NCI-H1694 (cell line): ENCODE data around the gene BAIAP2L2.
A peak's percentile ranks its signal among the peaks of the same experiment; 100 is the strongest.
"Not testable (repeated sequence)": the region's sequence is repeated elsewhere in the genome, so short reads cannot be mapped to it uniquely, and the experiment has no call there.

Source experiments
- DNase-seq: peaks from one replicate; lab custom pipeline; 2025; lab: John Stamatoyannopoulos, UW

The BAIAP2L2 gene

GRCh38 chr22:38126928-38127668, 16.6 kb upstream of the BAIAP2L2 start:
- no peak for DNase-seq

DNA sequence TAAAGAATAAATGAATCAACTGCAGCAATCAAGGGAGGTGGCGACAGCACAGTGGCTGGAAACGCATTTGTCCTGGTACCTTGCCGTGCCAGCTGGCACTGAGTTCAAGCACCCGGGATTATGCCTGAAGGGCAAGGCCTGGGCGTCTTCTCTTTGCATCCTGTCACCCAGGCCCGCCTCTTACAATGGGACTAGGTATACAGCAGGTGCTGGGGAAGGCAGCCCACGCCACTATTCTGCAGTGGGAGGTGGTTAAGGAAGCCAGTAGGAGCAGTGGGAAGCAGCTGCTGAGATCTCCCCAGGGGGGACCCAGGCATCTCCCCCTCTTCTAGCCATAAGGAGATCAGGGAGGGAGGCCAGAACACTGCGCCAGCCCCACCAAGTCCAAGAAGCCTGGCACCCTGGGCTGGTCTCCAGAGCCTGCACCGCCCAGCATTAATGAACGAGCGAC, 15.3 kb upstream of the BAIAP2L2 start:
- no peak for DNase-seq

DNA sequence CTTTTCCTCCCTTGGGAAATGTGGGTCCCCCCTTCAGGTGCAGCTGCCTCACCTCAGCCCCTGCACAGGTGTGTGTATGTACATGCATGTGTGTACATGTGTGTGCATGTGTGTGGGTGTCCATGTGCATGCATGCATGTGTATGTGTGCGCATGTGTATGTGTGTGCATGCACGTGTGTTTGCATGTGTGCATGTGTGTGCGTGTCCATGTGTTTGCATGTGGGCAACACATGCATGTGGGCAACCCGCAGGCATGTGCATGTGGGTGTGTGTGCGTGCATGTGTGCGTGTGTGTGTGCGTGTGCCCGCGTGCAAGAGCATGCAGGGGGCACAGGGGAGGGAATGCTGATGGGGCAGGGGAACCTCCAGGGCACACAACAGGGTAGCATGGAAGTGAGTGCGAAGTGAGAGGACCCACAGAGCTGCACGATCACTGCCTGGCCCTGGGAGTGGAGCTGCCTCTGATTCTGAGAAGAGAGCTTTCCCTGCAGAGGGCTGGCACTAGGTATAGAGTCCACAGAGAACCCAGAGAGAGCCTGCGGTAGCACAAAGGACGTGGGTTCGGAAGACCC, 14.6 kb upstream of the BAIAP2L2 start:
- DNase-seq = no peak

DNA sequence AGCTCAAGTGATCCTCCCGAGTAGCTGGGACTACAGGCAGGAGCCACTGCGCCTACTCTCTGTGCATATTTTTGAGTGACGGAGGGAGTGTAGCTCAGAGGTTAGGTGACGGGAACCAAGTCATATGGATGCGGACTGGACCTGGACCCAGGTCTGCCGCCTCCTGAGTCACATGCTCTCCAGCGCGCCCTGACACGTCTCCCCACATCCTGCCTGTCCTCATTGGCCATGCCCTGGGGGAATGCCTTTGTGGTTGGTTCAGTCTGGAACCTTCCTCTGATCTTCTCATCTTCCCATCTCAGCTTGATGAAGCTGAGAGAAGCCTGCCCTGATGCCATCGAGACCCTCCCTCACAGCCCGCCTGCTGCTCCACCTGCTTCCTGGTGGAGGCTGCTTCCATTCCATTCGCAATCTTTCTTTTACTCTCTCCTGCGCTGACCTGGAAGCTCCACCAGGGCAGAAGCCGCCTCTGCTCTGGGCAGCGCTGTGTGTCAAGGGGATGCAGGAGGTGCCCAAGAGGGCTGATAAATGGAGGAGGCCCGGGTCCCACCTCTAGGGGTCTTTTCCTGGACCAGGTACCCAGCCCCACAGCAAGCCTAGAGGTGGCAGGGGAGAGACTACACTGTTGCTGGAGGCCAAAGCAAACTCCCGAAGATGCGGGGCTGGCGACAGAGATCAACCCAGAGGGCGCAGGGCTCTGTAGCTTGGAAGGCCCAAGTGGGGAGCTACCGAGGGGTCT, 13.9 kb upstream of the BAIAP2L2 start:
- no peak for DNase-seq

DNA sequence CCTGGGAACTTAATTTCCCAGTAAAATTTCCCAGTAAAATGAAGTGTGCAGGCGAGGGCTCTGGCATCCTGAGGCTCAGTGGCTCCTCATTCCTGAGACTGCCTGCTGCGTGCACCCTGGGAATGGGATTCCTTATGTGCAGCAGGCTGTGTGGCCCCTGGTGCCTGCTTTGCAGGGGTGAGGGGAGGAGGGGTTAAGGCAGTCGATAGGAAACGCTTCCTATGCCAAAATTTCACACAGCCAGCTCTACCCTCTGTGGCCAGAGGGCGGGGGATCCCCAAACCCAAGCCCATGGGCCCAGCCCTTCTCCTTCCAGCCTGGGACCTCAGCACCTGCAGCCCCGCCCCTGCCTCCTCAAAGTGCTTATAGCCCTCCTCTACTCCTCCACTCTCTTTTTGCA, 12.1 kb upstream of the BAIAP2L2 start:
- no peak for DNase-seq

DNA sequence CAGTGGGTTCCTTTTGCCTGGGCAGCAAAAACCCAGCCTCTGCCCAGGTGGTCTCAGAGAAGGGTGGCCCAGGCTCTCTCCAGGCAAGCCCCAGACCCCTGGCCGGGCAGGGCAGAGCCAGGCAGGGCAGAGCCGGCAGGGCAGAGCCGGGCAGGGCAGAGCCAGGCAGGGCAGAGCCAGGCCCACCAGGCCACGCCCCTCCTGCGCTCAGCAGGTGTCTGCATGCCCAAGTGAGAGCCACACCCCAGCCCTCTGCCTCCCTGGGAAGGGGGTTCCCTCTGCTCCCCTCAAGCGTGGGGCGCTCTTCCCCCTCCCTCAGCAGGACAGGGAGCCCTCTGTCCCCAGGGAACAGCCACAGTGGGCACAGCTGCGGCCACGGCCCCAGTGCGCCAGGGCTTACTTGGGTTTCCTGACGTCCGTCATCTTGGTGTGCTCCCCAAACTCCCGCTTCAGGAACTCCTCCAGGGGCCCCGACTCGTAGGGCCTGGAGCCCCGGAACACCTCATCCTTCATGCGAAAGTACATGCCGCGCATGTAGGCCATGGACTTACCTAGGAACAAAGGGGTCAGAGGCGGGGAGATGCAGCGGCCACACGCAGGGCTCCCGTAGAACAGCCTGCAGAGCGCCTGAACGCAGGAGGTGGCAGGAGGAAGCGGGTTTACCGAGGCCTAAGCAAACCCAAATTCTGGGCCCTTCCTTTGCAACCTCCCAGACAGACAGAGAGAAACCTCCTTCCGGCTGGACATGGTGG, 10.1 kb upstream of the BAIAP2L2 start:
- DNase-seq = no peak

GRCh38 chr22:38118747-38119146, 8.3 kb upstream of the BAIAP2L2 start:
- DNase-seq = not testable (repeated sequence)

DNA sequence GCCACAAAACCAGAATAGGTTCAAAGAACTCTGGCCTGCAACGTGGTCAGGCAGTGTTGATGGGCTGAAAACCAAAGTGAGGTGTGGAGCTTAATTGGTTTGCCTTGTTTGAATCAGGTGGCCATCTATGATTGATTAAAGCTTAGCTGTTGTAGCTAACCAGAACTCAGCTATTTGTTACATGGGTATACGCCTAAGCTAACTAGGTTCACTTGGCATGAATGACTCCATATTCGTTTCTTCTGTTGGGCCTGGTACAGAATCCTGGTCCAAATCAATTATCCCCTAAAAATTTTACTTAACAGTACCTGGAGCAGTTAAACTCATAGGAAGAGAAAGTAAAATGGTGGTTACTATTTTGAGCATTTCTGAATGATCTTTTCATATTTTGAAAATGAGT, 7.7 kb upstream of the BAIAP2L2 start:
- DNase-seq = no peak

DNA sequence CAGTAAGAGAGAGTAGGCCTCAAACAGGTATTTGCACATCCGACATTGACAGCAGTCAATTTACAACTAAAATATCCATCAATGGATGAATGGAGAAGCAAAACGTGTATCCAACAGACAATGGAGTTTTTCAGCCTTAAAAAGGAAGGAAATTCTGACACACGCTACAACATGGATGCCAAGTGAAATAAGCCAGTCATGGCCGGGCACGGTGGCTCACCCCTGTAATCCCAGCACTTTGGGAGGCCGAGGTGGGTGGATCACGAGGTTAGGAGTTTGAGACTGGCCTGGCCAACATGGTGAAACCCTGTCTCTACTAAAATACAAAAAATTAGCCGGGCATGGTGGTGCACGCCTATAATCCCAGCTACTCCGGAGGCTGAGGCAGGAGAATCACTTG, 7.1 kb upstream of the BAIAP2L2 start:
- DNase-seq = not testable (repeated sequence)

- DNase-seq = no peak
Observed at GRCh38 chr22:38115423-38116205, 5.1 kb upstream of the BAIAP2L2 start.

DNA sequence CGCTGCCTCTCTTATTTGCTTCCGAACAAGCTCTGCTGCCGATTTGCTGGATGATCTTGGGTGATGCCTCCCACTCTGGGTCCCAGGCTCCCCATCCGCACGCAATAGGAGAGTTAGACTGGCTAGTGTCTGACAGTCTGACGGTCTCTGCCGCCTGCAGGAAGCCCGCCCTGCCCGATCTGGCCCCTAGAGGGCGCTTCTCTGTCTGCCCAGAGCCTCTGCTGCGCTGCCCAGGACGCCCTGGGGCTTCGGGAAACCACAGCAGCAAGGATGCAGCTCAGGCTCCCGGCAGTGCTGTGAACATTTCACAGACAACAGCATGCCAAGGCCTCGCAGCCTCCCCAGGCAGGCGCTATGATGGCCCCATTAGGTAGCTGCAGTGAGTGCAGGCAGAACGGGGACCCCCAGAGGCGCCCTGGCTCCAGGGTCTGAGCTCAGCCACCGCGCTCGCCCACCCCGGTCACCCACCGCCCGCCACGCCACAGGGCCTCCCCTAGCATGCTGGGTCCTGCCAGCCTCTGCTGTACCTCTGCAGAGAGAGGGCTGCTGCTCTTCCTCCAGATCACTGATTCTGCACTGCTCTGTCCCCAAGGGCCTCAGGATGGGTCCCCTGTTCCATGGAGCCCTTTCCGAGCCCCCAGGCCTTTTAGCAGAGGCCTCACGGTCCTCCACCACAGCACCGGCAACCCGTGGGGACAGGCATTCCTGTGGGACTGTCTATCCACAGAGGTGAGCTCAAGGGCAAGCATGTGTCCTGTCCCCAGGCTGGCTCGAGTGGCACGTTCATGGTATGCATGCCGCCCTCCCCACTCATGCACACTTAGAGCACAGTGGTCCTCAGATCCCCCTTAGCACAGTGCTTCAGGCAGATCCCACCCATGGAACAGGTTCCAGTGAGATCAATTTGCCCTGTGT, 4.3 kb upstream of the BAIAP2L2 start:
- DNase-seq = peak; percentile 57

DNA sequence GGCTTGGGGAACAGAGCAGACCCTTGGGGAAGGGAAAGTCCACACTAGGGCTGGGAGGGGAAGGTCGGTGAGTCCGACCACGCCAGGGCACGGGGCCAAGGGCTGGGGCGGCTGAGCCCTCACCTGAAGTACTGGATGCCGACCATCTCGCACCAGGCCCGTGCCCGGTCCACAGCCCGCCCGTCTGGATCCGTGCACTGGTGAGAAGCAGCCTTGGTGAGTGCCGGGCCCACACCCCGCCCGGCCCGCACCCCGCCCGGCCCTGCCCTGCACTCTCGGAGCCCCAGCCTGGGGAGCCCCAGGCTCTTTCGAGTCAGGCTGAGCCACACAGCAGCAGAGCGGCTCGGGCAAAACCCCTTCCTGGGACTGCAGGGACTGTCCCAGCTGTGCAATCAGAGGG, 1.9 kb upstream of the BAIAP2L2 start:
- DNase-seq = no peak

DNA sequence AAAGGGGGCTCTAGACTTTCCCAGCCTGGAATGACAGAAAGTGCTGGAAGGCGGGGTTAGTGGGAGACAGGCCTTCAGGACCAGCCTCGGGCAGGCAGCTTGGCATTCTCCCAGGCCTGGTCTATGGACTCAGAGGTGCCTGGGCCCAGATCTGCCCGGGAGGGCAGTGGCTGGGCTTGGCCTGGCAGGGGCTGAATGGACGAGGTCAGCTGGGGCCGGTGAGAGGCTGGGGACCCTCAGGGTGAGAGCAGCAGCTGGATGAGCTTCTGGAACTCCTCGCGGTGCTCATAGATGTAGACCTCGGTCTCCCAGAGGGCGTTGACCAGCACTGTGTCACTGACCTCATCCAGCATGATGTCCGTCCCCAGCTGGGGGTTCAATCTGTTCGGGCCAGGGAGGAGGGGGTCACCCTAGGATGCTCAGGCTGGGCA, 1.5 kb upstream of the BAIAP2L2 start:
- DNase-seq = no peak

DNA sequence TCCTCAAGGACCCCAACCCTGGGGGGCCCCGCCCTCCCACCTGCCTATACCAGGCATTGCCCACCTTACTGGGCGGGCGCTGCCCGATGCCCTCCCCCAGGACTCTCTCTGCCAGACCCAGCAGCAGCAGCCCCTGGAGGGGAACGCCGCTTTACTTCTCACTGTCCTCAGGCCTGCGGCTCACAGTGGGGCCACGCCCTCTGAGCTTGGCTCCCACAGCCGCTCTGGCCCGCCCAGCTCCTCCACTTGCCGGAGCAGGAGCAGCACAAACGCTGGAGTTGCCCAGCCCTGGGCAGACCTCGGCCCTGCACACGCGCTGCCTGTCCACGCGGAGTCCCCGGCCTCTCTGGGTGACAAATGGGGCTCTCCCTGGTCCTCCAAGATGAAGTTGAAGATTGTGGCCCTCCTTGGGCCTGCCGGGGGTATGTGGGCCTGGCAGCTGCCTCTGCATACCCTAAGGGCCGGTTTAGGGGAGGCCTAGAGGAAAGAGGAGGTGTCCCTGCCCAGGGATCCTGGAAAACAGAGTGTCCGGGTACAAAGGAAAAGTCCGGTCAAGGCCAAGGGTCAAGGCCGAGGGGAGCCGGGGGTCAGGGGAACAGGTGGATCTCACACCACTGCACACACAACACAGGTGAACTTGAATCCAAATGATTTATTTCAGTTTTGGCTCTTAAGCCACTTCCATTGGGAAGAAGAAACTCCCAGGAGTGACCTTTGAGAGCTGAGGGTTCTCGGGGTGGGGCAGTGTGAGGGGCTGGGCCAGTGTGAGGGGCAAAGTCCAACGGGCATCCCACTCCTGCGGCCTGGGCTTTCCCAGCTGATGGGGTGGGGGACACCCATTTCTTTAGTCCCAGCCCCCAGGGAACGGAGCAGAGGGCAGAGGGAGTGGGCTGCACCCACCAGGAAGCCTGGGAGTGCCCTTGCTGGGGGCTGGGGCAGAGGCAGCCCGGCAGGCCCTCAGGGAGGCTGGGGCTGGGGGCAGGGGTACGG, 674 bp upstream of the BAIAP2L2 start:
- no peak for DNase-seq

- DNase-seq = no peak
Observed at GRCh38 chr22:38109371-38110001, 998 bp downstream of the BAIAP2L2 start.

DNA sequence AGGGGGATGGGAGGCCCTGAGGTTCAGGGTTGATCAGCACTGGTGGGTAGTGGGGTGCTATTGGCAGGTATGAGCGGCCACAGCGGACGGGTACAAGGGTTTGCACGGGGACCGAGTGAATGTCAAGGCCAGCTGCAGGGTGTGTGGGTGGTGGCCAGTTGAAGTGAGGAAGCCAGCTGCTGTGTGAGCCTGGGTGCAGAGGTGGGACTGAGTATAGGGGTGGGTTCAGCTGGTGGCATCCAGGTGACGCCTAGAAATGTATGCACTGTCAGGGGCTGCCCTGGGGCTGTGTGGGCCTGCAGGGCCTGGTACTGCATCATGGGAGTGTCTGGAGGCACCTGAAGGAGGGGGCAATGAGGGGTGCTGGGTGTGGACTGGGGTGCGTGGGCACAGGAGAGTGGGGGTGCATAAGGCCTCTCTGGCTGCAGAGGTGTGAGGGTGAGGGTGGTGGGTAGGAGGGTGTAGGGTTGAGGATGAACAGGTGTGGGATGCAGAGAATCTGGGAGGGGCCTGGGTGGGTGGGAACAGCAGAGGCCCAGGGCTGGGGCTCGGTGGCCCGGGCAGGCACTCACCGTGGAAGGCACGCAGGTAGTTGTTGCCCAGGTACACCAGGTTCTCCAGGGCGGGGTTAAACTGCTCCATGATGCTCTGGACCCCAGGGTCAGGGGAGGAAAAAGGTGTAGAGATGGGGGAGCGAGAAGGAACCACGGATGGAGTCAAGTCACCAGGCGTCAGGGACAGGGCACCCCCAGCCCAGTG, 1.7 kb downstream of the BAIAP2L2 start:
- no peak for DNase-seq

GRCh38 chr22:38107692-38108515, 2.6 kb downstream of the BAIAP2L2 start:
- DNase-seq = no peak
